Measurements from ENCODE around the gene IGFALS.

GRCh38 chr16:1818204-1818872 is 24.8 kb upstream of the IGFALS start:
- TF ChIP-seq CTCF (IDR thresholded peaks at IDR 0.05), result no peak
- no peak for TF ChIP-seq POLR2A (IDR thresholded peaks at IDR 0.05)

All from vagina (tissue), 2 donors.